ENCODE results near the gene FIBCD1.
"Not testable (repeated sequence)": the region's sequence is repeated elsewhere in the genome, so short reads cannot be mapped to it uniquely, and the experiment has no call there.

The FIBCD1 gene

GRCh38 chr9:130921300-130921988 lies 17.6 kb downstream of the FIBCD1 start:
- DNase-seq: no peak

GRCh38 chr9:130920762-130921299 lies 18.2 kb downstream of the FIBCD1 start:
- DNase-seq: no peak

GRCh38 chr9:130920233-130920632 lies 18.8 kb downstream of the FIBCD1 start:
- no peak for DNase-seq

GRCh38 chr9:130919559-130920145 lies 19.4 kb downstream of the FIBCD1 start:
- DNase-seq: no peak

GRCh38 chr9:130918826-130919558 lies 20.1 kb downstream of the FIBCD1 start:
- no peak for DNase-seq

GRCh38 chr9:130918101-130918825 lies 20.8 kb downstream of the FIBCD1 start:
- no peak for DNase-seq

- DNase-seq: no peak
Observed at GRCh38 chr9:130917168-130917960, 21.7 kb downstream of the FIBCD1 start.

- DNase-seq: no peak
Observed at GRCh38 chr9:130915096-130915447, 24.0 kb downstream of the FIBCD1 start.

GRCh38 chr9:130914417-130915095 lies 24.5 kb downstream of the FIBCD1 start:
- DNase-seq: no peak

- no peak for DNase-seq
Observed at GRCh38 chr9:130913599-130914416, 25.2 kb downstream of the FIBCD1 start.

GRCh38 chr9:130912932-130913598 lies 26.0 kb downstream of the FIBCD1 start:
- no peak for DNase-seq

- DNase-seq: no peak
Observed at GRCh38 chr9:130911254-130912049, 27.6 kb downstream of the FIBCD1 start.

- DNase-seq: not testable (repeated sequence)
Observed at GRCh38 chr9:130910670-130911069, 28.4 kb downstream of the FIBCD1 start.

GRCh38 chr9:130910041-130910440 lies 29.0 kb downstream of the FIBCD1 start:
- not testable (repeated sequence) for DNase-seq

GRCh38 chr9:130908878-130909355 lies 30.1 kb downstream of the FIBCD1 start:
- no peak for DNase-seq

GRCh38 chr9:130908146-130908877 lies 30.7 kb downstream of the FIBCD1 start:
- DNase-seq: no peak

GRCh38 chr9:130906735-130907416 lies 32.2 kb downstream of the FIBCD1 start:
- DNase-seq: no peak

Measured in NCI-H526 treated with DMSO at 0.1 percent for 48 hours (cell line).